Vagina (tissue), 2 donors: ENCODE results near the gene PLD2. TPM values are rescaled to one million over a fixed set of nuclear protein-coding genes. Genes with fewer than 3 reads are reported as not detected.

Source experiments
- DNase-seq, 2 donors: peaks; one replicate each; pipeline ENCODE4 v3.0.0-alpha.2; 2017; ENCODE audit errors: extremely low spot score in 2 of 2
- H3K27ac ChIP-seq: fragments of 200-600 bp; sonication (generic); one replicate; pipeline ENCODE4 v1.5.1; 2019
- H3K27me3 ChIP-seq: fragments of 200-600 bp; sonication (generic); one replicate; pipeline ENCODE4 v1.5.1; 2019
- H3K36me3 ChIP-seq, 2 donors: fragments of 200-600 bp; sonication (generic); one replicate each; pipeline ENCODE4 v1.5.1; 2017 to 2019
- H3K4me1 ChIP-seq: fragments of 200-600 bp; sonication (generic); one replicate; pipeline ENCODE4 v1.5.1; 2019
- H3K4me3 ChIP-seq, 2 donors: fragments of 200-600 bp; sonication (generic); 1 replicate in 1 of 2; 2 replicates in 1 of 2; pipeline ENCODE4 v1.5.1; 2016 to 2019
- H3K9me3 ChIP-seq: fragments of 200-600 bp; sonication (generic); one replicate; pipeline ENCODE4 v1.5.1; 2019
- CTCF ChIP-seq, 3 experiments: fragments of 450-650 bp in 2 of 3; fragments of 200-600 bp in 1 of 3; sonication (generic) in 1 of 3; IDR thresholded peaks; one replicate each; pipeline ENCODE4 v1.5.1; 2017 to 2019; ENCODE audit warnings: antibody characterized with exemption in 3 of 3, mild to moderate bottlenecking in 2 of 3, moderate library complexity in 2 of 3
- POLR2A ChIP-seq, 2 donors: fragments of 450-650 bp; IDR thresholded peaks; one replicate each; pipeline ENCODE4 v1.6.1; 2017; ENCODE audit warnings: antibody characterized with exemption in 2 of 2, mild to moderate bottlenecking in 2 of 2, moderate library complexity in 2 of 2
- POLR2AphosphoS5 ChIP-seq, 2 donors: sonication (generic); formaldehyde crosslinking; IDR thresholded peaks; one replicate each; pipeline ENCODE4 v1.9.0; 2017; ENCODE audit warnings: antibody characterized with exemption in 2 of 2, mild to moderate bottlenecking in 2 of 2, low read depth in 1 of 2; ENCODE audit not compliant: insufficient read depth in 1 of 2
- intact Hi-C: fragments of 100-400 bp; cut with DNase I; formaldehyde crosslinking; loops from one replicate; pipeline ENCODE4 v1.15.1; 2023
- total RNA-seq: library from RNA; depleted of rRNA; stranded (reverse); fragments of >200 nt; gene quantifications from one replicate; pipeline ENCODE4 v1.2.3, GENCODE V29; 2016

The PLD2 gene
- total RNA-seq, 1 donor from 2014 or later: 63.6 TPM

GRCh38 chr17:4833178-4833940, 26.4 kb downstream of the PLD2 start, which contains the start of gene MINK1:
Gene MINK1 (plus strand): TSS chr17:4833340. CDS start chr17:4833584, 244 bp downstream.
- no peak for DNase-seq
- intact Hi-C loops: no loop called here
- Histone ChIP-seq H3K36me3 (no peaks in the 10 kb centered on the region), H3K4me3 (peak within 1 kb of the TSS; percentile 97 to 100), H3K9me3 (no peaks in the 10 kb centered on the region), H3K27ac (peak within 1 kb of the TSS; percentile 100), H3K4me1 (peaks cover 47% of the 10 kb centered on the region), H3K27me3 (no peaks in the 10 kb centered on the region)
- TF ChIP-seq POLR2A (IDR thresholded peaks at IDR 0.05) (peak in 1 of 2 donors; percentile 83), CTCF (IDR thresholded peaks at IDR 0.05) (peak in 1 of 3 experiments; percentile 2), POLR2AphosphoS5 (IDR thresholded peaks at IDR 0.05; ENCODE audit: insufficient read depth in 1 of 2, low read depth in 1 of 2) (peak in 1 of 2 donors; percentile 83)

GRCh38 chr17:4833941-4834680, 27.2 kb downstream of the PLD2 start:
- H3K27ac ChIP-seq: peak overlapping the region; percentile 100

GRCh38 chr17:4834681-4835020, 27.7 kb downstream of the PLD2 start:
- Histone ChIP-seq H3K36me3 (no peaks in the 10 kb centered on the region), H3K9me3 (no peaks in the 10 kb centered on the region), H3K27ac (peak overlapping the region; percentile 100), H3K4me3 (peak overlapping the region; percentile 97 to 100), H3K27me3 (no peaks in the 10 kb centered on the region), H3K4me1 (peaks cover 57% of the 10 kb centered on the region)
- DNase-seq: no peak
- intact Hi-C loops: no loop called here
- TF ChIP-seq CTCF (IDR thresholded peaks at IDR 0.05) (no peak), POLR2A (IDR thresholded peaks at IDR 0.05) (no peak), POLR2AphosphoS5 (IDR thresholded peaks at IDR 0.05; ENCODE audit: insufficient read depth in 1 of 2, low read depth in 1 of 2) (no peak)

More at GRCh38 chr17:4833941-4834680, 27.2 kb downstream of the PLD2 start:
- no peak for TF ChIP-seq POLR2AphosphoS5 (IDR thresholded peaks at IDR 0.05; ENCODE audit: insufficient read depth in 1 of 2, low read depth in 1 of 2)
- TF ChIP-seq POLR2A (IDR thresholded peaks at IDR 0.05): no peak
- no peak for TF ChIP-seq CTCF (IDR thresholded peaks at IDR 0.05)
- Histone ChIP-seq H3K4me3 (peak overlapping the region; percentile 97 to 100), H3K4me1 (peaks cover 52% of the 10 kb centered on the region), H3K36me3 (no peaks in the 10 kb centered on the region), H3K9me3 (no peaks in the 10 kb centered on the region), H3K27me3 (no peaks in the 10 kb centered on the region)
- DNase-seq: no peak
- intact Hi-C loops: no loop called here

GRCh38 chr17:4836221-4836620, 29.3 kb downstream of the PLD2 start:
- peaks cover 73% of the 10 kb centered on the region for H3K4me1 ChIP-seq
- no peak overlapping the region for H3K4me3 ChIP-seq
- intact Hi-C loops: no loop called here
- DNase-seq: no peak
- H3K9me3 ChIP-seq: no peaks in the 10 kb centered on the region
- H3K36me3 ChIP-seq: no peaks in the 10 kb centered on the region
- H3K27me3 ChIP-seq: no peaks in the 10 kb centered on the region
- TF ChIP-seq POLR2A (IDR thresholded peaks at IDR 0.05) (no peak), CTCF (IDR thresholded peaks at IDR 0.05) (no peak), POLR2AphosphoS5 (IDR thresholded peaks at IDR 0.05; ENCODE audit: insufficient read depth in 1 of 2, low read depth in 1 of 2) (no peak)
- H3K27ac ChIP-seq: no peak overlapping the region
